ENCODE measurements around the gene PSME4.
"Not testable (repeated sequence)": the region's sequence is repeated elsewhere in the genome, so short reads cannot be mapped to it uniquely, and the experiment has no call there.

The PSME4 gene

DNA sequence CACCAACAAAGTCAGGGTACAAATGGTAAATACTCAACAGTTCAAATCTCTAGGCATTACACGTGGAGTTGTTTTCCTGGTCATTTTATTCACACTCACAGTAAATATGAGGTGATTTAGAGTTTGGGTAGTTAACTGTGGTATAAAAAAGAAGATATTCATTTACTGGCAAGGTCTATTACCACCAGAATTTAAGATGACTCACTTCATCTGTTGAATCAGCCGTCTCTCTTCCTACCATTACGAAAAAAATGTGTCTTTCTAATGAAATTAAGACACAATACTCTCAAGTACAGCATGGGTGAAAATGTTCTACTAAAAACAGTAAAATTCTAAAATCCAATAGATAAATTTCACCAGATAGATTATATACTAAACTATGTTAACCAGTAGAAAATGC is 90.0 kb downstream of the PSME4 start:
- no peak for DNase-seq

DNA sequence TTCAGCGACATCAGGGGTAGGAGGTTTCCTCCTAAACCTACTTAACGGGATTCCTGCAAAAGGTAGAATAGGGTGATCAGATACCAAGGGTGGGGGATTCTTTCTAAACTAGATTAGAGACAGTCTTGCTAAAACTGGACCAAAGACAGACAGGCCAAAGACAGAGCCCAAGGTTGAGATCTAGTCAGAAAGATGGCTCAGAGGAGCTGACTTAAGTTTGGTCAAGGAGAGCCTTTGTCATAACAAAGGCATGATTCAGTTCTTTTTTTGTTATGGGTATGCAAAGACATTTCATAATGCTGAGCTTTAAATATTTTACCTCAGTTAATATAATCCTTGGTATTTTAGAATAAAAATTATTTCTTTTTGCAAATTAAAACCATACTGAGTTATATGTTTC is 93.2 kb downstream of the PSME4 start:
- DNase-seq, result no peak

DNA sequence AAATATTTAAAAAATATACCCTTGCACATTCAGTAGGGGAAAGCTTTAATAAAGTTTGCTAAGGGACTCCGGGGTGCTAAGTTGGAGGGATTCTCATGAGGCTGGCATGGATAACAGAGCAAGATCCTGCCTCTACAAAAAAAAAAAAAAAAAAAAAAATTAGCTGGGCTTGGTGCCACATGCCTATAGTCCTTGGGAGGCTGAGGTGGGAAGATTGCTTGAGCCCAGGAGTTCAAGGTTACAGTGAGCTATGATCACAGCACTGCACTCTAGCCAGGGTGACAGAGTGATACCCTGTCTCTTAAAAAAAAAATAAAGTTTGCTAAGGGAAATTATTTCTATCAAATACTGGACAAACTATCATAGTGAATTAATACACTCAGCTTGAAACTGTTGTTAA is 93.7 kb downstream of the PSME4 start:
- no peak for DNase-seq

DNA sequence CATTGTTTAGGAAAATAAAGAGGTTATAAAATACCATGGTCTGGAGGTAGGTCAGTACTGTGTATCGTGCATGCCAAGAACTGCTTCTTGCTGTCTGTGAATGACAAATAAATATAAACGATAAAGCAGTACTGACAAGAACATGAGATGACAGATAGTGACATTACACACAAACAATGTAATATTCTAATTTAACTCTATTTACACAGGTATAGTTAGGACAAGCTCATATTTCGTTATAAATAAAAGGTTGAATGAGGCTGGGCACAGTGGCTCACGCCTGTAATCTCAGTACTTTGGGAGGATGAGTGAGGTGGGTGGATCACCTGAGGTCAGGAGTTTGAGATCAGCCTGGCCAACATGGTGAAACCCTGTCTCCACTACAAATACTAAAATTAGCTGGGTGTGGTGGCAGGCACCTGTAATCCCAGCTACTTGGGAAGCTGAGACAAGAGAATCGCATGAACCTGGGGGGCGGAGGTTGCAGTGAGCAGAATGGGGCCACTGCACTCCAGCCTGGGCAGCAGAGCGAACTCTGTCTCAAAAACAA is 96.3 kb downstream of the PSME4 start:
- DNase-seq, result no peak

DNA sequence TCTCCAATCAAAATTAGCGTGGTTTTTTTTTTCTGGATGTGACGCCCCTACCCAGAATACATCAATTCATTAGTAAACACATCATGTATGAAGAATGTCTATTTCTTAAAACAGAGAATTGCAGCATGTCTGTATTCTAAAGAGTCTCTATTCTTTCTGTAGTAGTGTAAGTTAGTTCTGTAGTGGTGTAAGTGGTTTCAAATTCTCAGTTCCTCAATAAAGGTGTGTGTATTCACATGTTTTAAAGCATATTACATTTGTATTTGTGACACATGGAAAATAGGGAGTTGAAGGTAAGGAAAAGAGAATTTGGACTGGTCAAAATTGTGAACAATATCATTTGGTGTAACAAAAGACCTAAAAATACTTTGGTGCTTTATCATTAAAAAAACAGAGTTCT is 103.0 kb downstream of the PSME4 start:
- DNase-seq, result no peak

DNA sequence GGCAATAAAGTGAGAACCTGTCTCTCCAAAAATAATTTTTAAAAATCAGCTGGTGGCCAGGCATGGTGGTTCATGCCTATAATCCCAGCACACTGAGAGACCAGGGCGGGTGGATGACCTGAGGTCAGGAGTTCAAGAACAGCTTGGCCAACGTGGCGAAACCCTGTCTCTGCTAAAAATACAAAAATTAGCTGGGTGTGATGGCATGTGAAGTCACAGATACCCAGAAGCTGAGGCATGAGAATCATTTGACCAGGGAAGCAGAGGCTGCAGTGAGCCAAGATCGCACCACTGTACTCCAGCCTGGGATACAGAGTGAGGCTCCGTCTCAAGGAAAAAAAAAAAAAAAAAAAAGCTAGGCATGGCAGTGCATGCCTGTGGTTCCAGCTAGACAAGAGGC is 103.6 kb downstream of the PSME4 start:
- no peak for DNase-seq

DNA sequence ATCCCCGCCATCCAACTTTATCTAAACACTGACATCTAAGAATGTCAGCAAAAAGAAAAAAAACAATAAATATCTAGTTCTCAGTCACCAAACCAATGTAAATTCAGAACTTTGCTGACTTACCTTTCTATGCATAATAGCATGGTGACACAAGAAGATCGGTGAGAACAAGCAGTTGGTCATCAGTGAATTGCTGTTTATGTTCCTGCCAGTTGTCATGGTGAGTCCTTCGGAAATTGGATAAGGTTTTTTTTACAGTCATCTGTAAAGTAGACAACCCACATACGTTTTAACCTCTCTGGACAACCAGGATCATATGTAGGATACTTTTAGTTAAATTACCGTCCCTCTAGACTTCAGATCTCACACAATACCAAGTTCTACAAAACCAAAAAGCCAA is 104.8 kb downstream of the PSME4 start:
- no peak for DNase-seq

DNA sequence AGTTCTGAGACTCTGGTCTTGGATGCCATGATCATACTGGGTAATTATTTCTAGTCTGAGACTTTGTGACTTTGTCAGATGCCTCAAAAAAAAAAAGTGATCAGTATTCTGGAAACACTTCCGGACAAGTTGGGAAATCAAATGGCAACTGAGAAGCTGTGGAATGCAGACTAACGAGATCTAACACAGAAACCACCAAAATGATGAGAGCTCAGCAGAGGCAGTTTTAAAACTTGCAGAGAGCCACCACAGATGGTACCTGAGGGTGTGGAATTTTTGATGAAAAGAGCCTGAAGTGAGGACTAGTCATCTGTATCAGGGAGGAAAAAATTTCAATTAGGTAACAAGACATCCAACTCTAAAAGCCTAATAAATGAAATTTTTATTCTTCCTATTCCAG is 105.5 kb downstream of the PSME4 start:
- DNase-seq, result no peak

DNA sequence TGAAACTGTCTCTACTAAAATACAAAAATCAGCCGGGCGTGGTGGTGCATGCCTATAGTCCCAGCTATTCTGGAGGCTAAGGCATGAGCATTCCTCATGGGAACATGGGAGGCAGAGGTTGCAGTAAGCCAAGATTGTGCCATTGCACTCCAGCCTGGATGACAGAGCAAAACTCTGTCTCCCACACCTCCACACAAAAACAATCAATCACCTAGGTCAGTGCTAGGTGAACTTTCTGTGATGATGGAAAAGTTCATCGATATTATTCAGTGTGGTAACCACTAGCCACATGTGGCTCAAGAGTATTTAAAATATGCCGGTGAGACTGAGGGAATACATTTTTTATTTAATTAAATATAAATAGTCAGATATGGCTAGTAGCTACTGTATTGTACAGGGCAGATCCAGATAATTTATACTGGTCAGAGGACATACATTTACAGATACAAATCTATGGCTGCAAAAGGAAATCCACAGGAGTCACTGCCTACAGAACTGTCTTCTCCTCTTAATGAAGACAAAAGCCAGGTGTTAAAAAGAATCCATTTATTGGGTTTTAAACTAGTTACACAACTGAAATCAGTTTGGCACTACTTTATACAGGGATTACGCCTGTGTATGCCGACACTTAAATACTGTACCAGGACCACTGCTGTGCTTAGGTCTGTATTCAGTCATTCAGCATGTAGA is 107.1 kb downstream of the PSME4 start:
- DNase-seq, result no peak

DNA sequence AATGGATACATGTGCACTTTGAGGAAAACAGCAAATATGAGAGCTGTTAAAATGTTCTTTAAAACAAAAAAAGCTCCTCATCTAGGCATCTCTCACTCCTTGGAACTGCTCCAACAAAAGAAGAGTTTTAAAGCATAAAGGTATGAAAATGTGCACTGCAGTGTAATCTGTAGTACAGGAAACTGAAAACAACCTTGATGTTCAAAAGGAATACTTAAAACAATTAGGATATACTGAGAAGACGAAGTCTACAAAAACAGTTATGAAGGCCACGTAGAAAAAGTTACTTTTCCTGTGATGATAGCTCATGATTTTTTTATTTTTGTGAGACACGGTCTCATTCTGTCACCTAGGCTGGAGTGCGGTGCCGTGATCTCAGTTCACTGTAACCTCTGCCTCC is 109.0 kb downstream of the PSME4 start:
- no peak for DNase-seq

DNA sequence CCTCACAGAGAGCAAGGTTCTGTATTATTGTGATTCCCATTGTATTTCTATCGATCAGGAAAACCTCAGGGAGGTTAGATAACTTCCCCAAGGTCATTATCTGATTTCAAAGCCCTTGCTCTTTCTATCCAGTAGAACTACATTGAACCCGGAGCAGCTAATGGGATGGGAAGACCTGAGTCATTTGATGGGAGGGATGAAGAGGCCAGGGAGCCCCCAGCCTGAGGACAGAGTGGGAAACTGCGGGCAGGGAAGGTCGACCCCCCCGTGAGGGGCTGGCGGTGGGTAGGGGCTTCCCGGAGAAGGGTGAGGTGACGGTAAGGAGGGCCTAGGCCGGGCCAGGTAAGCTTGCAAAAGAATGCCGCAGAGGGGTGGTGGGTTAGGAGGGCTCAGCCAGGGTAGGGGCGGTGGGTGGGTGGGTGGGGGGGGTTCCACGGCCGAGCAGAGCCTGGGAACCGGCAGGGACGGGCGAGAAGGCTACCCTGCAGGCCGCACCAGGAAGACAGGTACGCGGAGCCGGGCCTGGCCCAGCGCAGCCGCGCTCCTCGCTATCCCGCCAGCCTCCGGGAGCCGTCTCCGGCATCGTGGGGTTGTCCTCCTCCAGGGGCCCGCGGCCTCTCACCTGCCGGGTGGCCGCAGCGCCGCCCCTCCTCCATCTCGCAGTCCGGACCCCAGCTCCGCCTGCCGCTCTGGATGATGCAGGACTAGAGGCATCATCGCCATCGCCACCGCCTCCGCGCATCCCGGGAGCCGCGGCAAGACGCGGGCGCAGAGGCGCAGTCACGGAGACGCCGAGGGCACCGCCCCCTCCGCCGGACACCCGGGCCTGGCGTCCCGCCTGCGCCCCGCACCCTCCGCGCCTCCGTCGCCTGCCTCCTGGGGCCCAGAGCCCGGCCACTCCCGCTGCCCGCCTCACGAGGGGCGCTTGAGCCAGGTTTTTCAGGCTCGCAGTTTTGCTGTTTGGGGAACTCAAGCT is 111.3 kb downstream of the PSME4 start, which contains the start of gene GPR75:
GPR75 (minus strand) TSS at position 762 of the 976 bp plus-strand sequence. CDS start 5,211 bp downstream, outside the sequence.
- DNase-seq, result no peak

DNA sequence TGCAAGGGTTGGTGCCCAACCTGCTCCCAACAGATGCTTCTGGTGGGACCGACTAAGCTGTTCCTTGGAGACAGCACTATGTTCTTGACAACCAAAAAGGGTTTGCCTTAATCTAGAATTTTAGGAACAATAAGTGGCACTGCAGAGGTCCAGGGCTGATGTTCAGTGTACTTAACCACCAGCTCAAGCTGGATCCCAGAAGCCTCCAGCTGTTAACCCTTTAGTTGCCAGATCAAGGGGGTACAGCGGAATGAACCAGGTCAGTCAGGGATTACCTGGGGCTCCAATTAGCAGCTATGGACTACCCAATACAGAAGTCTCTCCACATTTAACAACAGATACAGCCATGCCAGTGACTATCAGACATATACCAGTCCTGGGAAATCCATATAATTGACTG is 114.5 kb downstream of the PSME4 start:
- no peak for DNase-seq

DNA sequence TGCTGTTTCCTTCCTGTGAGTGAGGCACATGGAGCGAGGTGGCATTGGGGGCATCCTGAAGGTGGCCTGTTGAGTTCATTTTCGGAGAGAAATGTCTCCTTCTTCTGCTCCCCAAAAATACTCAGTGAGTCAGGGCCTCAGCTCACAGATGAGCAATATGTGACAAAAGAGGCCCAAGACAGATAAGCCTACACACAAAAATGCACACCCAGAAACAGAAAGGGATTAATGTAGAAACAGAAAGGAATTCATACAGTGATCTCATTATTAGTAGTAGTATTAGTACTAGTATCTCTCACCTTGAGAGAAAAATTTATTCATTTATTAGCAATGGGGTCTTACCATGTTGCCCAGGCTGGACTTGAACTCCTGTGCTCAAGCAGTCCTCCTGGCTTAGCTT is 116.1 kb downstream of the PSME4 start:
- no peak for DNase-seq

DNA sequence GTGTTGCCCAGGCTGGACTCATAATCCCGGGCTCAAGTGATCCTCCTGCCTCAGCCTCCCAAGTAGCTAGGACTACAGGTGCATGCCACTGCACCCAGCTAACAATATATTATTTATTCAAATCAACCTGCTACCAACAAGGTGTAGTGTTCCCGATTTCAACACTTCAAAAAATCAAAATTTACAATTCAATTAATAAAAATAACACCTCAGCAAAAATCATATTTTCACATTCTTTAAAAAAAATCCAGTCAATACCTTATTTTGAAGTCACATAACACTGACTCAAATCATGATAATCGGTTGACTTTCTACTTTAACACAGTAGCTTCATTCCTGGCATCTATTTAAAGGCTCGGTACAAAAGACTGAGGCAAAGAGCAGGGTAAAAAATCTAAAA is 118.3 kb downstream of the PSME4 start:
- DNase-seq, result no peak

DNA sequence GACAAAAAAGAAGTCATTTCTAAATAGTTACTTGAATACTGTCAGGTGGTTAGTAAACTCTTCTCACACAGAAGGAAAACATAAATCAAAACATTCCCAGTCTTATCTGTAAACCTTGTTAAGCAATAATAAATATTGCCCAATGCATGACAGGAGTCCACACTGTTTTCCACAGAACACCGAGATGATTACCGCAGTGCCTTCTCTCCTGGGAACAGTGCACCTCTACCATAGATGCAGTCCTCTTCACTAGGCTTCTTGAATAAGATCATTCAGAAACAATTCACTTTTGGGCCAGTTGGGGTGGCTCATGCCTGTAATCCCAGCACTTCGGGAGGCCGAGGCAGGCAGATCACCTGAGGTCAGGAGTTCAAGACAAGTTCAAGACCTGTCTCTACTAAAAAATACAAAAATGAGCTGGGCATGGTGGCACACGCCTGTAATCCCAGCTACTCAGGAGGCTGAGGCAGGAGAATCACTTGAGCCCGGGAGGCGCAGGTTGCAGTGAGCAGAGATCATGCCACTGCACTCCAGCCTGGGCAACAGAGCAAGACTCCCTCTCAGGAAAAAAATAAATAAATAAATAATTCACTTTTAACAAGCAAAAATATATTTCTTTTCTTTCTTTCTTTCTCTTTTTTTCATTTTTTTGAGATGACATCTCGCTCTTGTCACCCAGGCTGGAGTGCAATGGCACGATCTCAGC is 119.6 kb downstream of the PSME4 start:
- DNase-seq, result not testable (repeated sequence)

DNA sequence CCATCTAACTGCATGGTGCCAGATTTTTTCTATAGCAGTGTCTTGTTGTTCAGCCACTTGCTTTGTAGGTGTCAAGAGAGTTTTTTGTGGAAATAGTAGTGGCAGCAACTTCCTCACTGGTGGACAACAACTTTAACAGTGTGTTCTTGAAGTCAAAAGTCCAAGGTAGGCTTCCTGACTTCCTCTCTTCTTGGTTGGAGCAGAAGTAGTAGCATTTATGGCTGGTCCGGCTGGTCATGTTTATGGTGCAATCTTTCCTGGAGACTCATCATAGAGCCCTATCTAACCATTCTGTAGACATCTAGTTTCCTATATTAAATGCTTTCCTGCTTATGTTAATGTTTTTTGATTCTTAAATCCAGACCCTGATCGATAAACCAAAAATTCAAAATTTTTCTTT is 122.7 kb downstream of the PSME4 start:
- DNase-seq, result no peak

DNA sequence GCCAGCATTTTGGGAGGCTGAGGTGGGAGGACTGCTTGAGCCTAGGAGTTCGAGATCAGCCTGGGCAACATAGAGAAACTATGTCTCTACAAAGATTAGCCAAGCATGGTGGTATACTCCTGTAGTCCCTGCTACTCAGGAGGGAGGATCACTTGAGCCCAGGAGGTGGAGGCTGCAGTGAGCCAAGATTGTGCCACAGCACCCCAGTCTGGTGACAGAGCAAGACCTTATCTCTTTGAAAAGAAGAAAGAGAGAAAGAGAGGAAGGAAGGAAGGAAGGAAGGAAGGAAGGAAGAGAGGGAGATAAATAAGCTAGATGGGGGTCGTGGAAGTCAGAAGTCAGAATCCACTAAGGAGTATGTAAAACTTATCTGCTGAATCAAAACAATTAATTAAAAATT is 127.2 kb downstream of the PSME4 start:
- DNase-seq, result no peak

DNA sequence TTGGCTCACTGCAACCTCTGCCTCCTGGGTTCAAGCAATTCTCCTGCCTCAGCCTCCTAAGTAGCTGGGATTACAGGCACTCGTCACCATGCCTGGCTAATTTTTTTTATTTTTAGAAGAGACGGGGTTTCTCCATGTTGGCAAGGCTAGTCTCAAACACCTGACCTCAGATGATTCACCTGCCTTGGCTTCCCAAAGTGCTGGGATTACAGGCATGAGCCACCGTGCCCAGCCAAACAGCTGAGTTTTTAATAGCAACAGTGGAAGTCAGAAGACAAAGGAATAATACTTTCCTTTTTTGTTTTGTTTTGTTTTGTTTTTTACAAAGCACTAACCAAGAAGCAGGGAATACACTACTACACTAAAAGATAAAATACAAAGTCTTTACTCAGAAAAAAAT is 127.9 kb downstream of the PSME4 start:
- no peak for DNase-seq

DNA sequence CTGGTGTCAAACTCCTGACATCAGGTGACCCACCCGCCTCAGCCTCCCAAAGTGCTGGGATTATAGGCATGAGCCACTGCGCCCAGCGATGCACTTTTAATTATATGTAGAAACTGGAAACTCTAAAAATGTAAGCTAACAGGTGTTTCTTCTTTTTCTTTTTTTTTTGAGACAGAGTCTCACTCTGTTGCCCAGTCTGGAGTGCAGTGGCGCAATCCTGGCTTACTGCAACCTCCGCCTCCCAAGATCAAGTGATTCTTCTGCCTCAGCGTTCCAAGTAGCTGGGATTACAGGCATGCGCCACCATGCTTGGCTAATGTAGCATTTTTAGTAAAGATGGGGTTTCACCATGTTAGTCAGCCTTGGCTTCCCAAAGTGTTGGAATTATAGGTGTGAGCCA is 129.1 kb downstream of the PSME4 start:
- DNase-seq, result not testable (repeated sequence)

DNA sequence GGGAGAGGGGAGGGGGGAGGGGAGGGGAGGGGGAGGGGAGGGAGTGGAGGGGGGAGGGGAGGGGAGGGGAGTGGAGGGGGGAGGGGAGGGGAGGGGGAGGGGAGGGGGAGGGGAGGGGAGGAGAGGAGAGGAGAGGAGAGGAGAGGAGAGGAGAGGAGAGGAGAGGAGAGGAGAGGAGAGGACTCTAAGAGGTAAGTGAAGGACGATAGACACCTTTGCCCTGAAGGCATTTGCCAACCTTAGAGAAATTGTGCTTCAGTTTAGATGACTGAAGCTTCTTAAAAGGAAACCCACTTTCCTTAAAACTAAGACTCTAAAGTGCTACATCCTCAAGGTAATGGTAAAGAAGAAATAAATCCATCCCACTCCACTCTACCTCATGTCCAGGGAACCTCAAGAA is 130.2 kb downstream of the PSME4 start:
- no peak for DNase-seq

DNA sequence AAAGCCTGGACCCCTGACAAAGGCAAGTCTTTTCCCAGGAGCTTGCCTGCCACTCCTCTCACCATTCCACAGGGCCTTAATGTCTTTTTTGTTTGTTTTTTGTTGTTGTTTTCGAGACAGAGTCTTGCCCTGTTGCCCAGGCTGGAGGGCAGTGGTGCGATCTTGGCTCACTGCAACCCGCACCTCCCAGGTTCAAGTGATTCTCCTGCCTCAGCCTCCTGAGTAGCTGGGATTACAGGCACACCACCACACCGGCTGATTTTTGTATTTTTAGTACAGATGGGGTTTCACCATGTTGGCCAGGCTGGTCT is 140.9 kb downstream of the PSME4 start:
- not testable (repeated sequence) for DNase-seq

DNA sequence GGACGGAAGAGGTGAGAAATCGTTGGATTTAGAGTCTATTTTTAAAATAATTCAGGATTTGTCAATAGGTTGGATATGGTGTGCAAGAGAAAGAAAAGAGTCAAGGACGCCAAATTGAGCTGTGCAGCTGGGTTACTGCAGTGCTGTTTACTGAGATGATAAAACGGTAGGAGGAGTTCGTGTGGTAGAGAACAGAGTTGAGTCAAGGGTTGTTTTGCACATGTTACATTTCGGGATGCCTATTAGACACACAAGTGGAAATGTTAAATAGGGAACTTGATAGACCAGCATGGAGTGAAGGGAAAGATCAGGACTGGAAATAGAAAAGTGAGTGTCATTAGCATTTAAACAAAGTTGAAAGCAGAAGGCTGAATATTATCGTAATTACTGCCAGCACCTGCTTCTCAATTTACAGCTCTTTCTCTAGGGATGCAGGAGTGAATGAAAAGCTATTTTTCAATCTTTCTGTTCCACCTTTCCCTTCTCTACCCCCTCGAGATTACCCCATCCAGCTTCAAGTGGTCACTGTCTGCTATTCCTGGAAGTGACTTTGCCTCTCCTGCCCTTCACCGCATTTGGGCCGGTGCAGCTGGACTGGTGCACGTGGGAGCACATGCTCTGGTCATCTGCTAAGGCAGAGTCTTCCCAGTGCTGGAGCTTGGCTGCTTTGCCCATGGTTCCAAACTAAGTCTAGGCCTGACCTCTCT is 141.4 kb downstream of the PSME4 start:
- DNase-seq, result no peak

DNA sequence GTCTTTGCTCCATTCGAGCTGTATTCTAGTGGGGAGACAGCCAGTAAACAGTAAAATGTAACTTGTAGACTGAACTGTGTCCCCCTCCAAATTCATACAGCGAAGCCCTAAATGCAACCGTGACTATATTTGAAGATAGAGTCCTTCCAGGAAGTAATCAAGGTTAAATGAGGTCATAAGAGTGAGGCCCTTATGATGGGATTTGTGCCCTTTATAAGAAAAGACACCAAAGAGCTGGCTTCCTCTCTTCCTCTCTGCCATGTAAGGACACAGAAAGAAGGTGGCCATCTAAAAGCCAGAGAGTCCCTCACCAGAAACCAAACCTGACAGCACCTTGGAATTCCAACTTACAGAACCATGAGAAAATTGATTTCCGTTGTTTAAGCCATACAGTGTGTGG is 142.5 kb downstream of the PSME4 start:
- no peak for DNase-seq

Measured in 8988T (cell line).